ENCODE data around the gene NEIL3. TPM values are rescaled to one million over a fixed set of nuclear protein-coding genes. Genes with fewer than 3 reads are reported as not detected.

Gene NEIL3
- total and polyA plus RNA-seq, 10 of the 15 experiments (the other 5 are each of a cell fraction or from before 2014, with no cell fraction given): 3.0 to 13.8 (median 8.9) TPM

GRCh38 chr4:177391953-177392352 is 82.3 kb downstream of the NEIL3 start:
- Histone ChIP-seq H3K79me2 (ENCODE audit: control insufficient read depth, insufficient read depth, low read length) (no peaks in the 10 kb centered on the region), H3K4me2 (ENCODE audit: control insufficient read depth, insufficient read depth) (no peak overlapping the region), H3K27ac (ENCODE audit: control insufficient read depth, insufficient read depth) (no peak overlapping the region), H4K20me1 (ENCODE audit: control insufficient read depth, insufficient read depth) (no peaks in the 10 kb centered on the region; the same call in 1 of the 2 replicates), H2AFZ (ENCODE audit: control insufficient read depth, low read depth, low read length) (no peak overlapping the region), H3K9ac (ENCODE audit: control insufficient read depth, insufficient read depth, low read length) (no peak overlapping the region), H3K4me1 (ENCODE audit: control insufficient read depth, insufficient read depth, low read length) (no peaks in the 10 kb centered on the region), H3K4me3 (no peak overlapping the region), H3K27me3 (replicated peaks in 1 of 2; ENCODE audit: control insufficient read depth in 2 of 2, insufficient read depth in 2 of 2, low read length in 1 of 2) (no peaks in the 10 kb centered on the region; a peak in 1 of 4 replicates), H3K36me3 (ENCODE audit: control insufficient read depth in 2 of 2, insufficient read depth in 2 of 2, low read length in 1 of 2) (no peaks in the 10 kb centered on the region), H3K9me3 (replicated peaks; ENCODE audit: control insufficient read depth, insufficient read depth, low read length) (no peaks in the 10 kb centered on the region)
- ChIA-PET POLR2A (no interaction called here), SMC1A (ENCODE audit: uncharacterized antibody, unreplicated experiment) (no interaction called here), RAD21 (ENCODE audit: unreplicated experiment) (no interaction called here), CTCF (interaction anchor here (1.1 kb wide), 1 partner anchor 53 kb away, joined by 3 read pairs; no protein-coding TSS in a partner anchor)
- no peak for ATAC-seq
- intact Hi-C loops (cut with micrococcal nuclease; ENCODE audit: unreplicated experiment): no loop called here
- in situ Hi-C loops (cut with MboI): no loop called here
- no peak for DNase-seq (ENCODE audit: low read depth, low spot score)
- BruUV-seq (replicated peaks): no TSS peak
- FAIRE-seq: no peak
- WGBS (ENCODE audit: insufficient coverage, insufficient replicate concordance, low lambda C conversion rate, missing lambda C conversion rate): 53% methylated on average over 6 of the region's 6 CpGs
- TF ChIP-seq CTCF (IDR thresholded peaks at IDR 0.05 in 2 of 3, conservative IDR thresholded peaks at IDR 0.05 in 1 of 3; ENCODE audit: control insufficient read depth in 2 of 3, extremely low read depth in 1 of 3, insufficient read depth in 1 of 3, low read depth in 3 of 3, low read length in 3 of 3): no peak
- TF ChIP-seq NR2C1 (IDR thresholded peaks at IDR 0.05): no peak
- TF ChIP-seq KAT2A (conservative IDR thresholded peaks at IDR 0.05; ENCODE audit: control insufficient read depth, low read depth, low read length): no peak
- no peak for TF ChIP-seq MEF2B (IDR thresholded peaks at IDR 0.05; ENCODE audit: partially characterized antibody, poor library complexity, severe bottlenecking)
- TF ChIP-seq PRDM15 (CRISPR knock-in tag; IDR thresholded peaks at IDR 0.05): no peak
- no peak for TF ChIP-seq PAX8 (IDR thresholded peaks at IDR 0.05)
- TF ChIP-seq TCF7 (IDR thresholded peaks at IDR 0.05; ENCODE audit: borderline replicate concordance): no peak
- no peak for TF ChIP-seq HDAC2 (IDR thresholded peaks at IDR 0.05)
- TF ChIP-seq SPI1 (IDR thresholded peaks at IDR 0.05; ENCODE audit: borderline replicate concordance, insufficient read depth, low read depth, low read length): no peak
- no peak for TF ChIP-seq IKZF1 (conservative IDR thresholded peaks at IDR 0.05)
- TF ChIP-seq PML (IDR thresholded peaks at IDR 0.05; ENCODE audit: low read length): no peak
- no peak for TF ChIP-seq EED (IDR thresholded peaks at IDR 0.05; ENCODE audit: low read depth)
